B cell (primary cell): ENCODE results near the gene PTX3. TPM values are rescaled to one million over a fixed set of nuclear protein-coding genes. Genes with fewer than 3 reads are reported as not detected.

Experiments used
- ATAC-seq: fragments of 200-7000 bp; cut with Tn5 transposase; one replicate; pipeline ENCODE4 v1.10.0; 2021; ENCODE audit warnings: low read depth, mild to moderate bottlenecking, moderate number of reproducible peaks, moderate library complexity
- CTCF ChIA-PET: fragments of 350-600 bp; sonication (Branson Sonifier 250); formaldehyde crosslinking; loops from one replicate; lab custom pipeline; 2021; ENCODE audit warnings: antibody characterized with exemption, inconsistent platforms; lab: Charles Lee
- POLR2A ChIA-PET: fragments of 350-600 bp; sonication (Branson Sonifier 250); formaldehyde crosslinking; loops from one replicate; lab custom pipeline; 2021; ENCODE audit warnings: antibody characterized with exemption; lab: Charles Lee
- DNase-seq: peaks from one replicate; pipeline ENCODE4 v3.0.0; 2013
- H2AFZ ChIP-seq: 2 replicates; pipeline ENCODE4 v1.6.1; 2012; ENCODE audit warnings: mild to moderate bottlenecking, low read depth, low read length; ENCODE audit not compliant: insufficient read depth, poor library complexity, severe bottlenecking
- H3K27ac ChIP-seq, 2 donors: 1 replicate in 1 of 2; 2 replicates in 1 of 2; pipeline ENCODE4 v1.5.1; 2012 to 2013; ENCODE audit warnings: low read length in 2 of 2, mild to moderate bottlenecking in 2 of 2, moderate library complexity in 1 of 2
- H3K27me3 ChIP-seq, 4 experiments: fragments of 200-600 bp in 1 of 4; sonication (generic) in 1 of 4; replicated peaks in 1 of 4; 1 replicate in 2 of 4; 2 replicates in 2 of 4; pipeline versions ENCODE4 v1.6.1 to v1.7.0; 2013 to 2016; ENCODE audit warnings: low read length in 3 of 4, mild to moderate bottlenecking in 2 of 4, mixed read lengths in 1 of 4, moderate library complexity in 1 of 4; ENCODE audit not compliant: insufficient read depth in 4 of 4, control insufficient read depth in 3 of 4; ENCODE audit errors: control extremely low read depth in 1 of 4
- H3K36me3 ChIP-seq, 2 experiments: replicated peaks in 1 of 2; 1 replicate in 1 of 2; 2 replicates in 1 of 2; pipeline versions ENCODE4 v1.6.1 to v1.7.1; 2013; ENCODE audit warnings: low read length in 1 of 2; ENCODE audit not compliant: insufficient read depth in 2 of 2, control insufficient read depth in 1 of 2; ENCODE audit errors: control extremely low read depth in 1 of 2, extremely low read depth in 1 of 2
- H3K4me1 ChIP-seq, 2 donors: fragments of 200-600 bp in 1 of 2; sonication (generic) in 1 of 2; 1 replicate in 1 of 2; 2 replicates in 1 of 2; pipeline versions ENCODE4 v1.5.1 to v1.6.1; 2013 to 2017; ENCODE audit warnings: low read length in 2 of 2; ENCODE audit not compliant: control insufficient read depth in 2 of 2, insufficient read depth in 2 of 2
- H3K4me2 ChIP-seq: replicated peaks from 2 replicates; pipeline ENCODE3; 2012; ENCODE audit warnings: mild to moderate bottlenecking, low read depth, low read length; ENCODE audit not compliant: poor library complexity, severe bottlenecking
- H3K4me3 ChIP-seq, 5 experiments: fragments of 200-600 bp in 1 of 5; sonication (generic) in 1 of 5; 1 replicate in 3 of 5; 2 replicates in 2 of 5; pipeline versions ENCODE4 v1.5.1 to v1.7.0; 2011 to 2016; ENCODE audit warnings: low read length in 4 of 5, mild to moderate bottlenecking in 4 of 5, low read depth in 2 of 5, control low read depth in 1 of 5, moderate library complexity in 1 of 5; ENCODE audit not compliant: insufficient read depth in 1 of 5; ENCODE audit errors: control extremely low read depth in 1 of 5, extremely low read depth in 1 of 5
- H3K79me2 ChIP-seq: fragments of 200-600 bp; sonication (generic); one replicate; pipeline ENCODE4 v1.6.0; 2016; ENCODE audit warnings: low read length; ENCODE audit not compliant: control insufficient read depth, insufficient read depth
- H3K9ac ChIP-seq: fragments of 200-600 bp; sonication (generic); 2 replicates; pipeline ENCODE4 v1.6.1; 2017; ENCODE audit warnings: mild to moderate bottlenecking, low read length, moderate library complexity
- H3K9me3 ChIP-seq, 3 donors: one replicate each; pipeline versions ENCODE4 v1.6.1 to v1.7.1; 2013; ENCODE audit warnings: low read length in 2 of 3; ENCODE audit not compliant: control insufficient read depth in 2 of 3, insufficient read depth in 1 of 3; ENCODE audit errors: control extremely low read depth in 1 of 3
- H4K20me1 ChIP-seq: 2 replicates; pipeline ENCODE4 v1.6.0; 2012; ENCODE audit warnings: mild to moderate bottlenecking, low read length; ENCODE audit not compliant: insufficient read depth, control insufficient read depth, poor library complexity, severe bottlenecking
- H3K27ac Mint-ChIP-seq: one replicate; pipeline ENCODE4 v1.8.0; 2021; ENCODE audit warnings: mixed read lengths
- H3K27me3 Mint-ChIP-seq: one replicate; pipeline ENCODE4 v1.8.0; 2021; ENCODE audit warnings: mixed read lengths
- H3K4me1 Mint-ChIP-seq: one replicate; pipeline ENCODE4 v1.8.0; 2021; ENCODE audit warnings: mixed read lengths
- H3K4me3 Mint-ChIP-seq: one replicate; pipeline ENCODE4 v1.8.0; 2021; ENCODE audit warnings: mixed read lengths
- H3K9me3 Mint-ChIP-seq: one replicate; pipeline ENCODE4 v1.8.0; 2022; ENCODE audit warnings: mixed read lengths; ENCODE audit not compliant: insufficient read depth
- EZH2 ChIP-seq: IDR thresholded peaks from 2 replicates; pipeline ENCODE4 v1.6.1; 2012; ENCODE audit warnings: borderline replicate concordance, low read depth, mild to moderate bottlenecking, moderate library complexity, low read length; ENCODE audit not compliant: insufficient read depth, poor library complexity, severe bottlenecking
- WGBS: methylation state at CpG from one replicate; pipeline ENCODE4 v1.1.5; 2013; ENCODE audit warnings: missing lambda C conversion rate; ENCODE audit not compliant: insufficient coverage; 5-methylcytosine and 5-hydroxymethylcytosine counted together
- intact Hi-C: fragments of 100-400 bp; cut with micrococcal nuclease; formaldehyde crosslinking; loops from one replicate; pipeline ENCODE4 v1.10.0; 2022
- polyA plus RNA-seq: library from polyadenylated mRNA; depleted of rRNA; stranded (reverse); fragments of >200 nt; gene quantifications from 2 replicates; pipeline ENCODE4 v1.2.3, GENCODE V29; 2012
- total RNA-seq, 2 donors: library from RNA; stranded (reverse); fragments of 120-200 nt in 1 of 2; gene quantifications; 1 replicate in 1 of 2; 2 replicates in 1 of 2; pipeline versions ENCODE4 v1.2.3 to v1.2.4, GENCODE V29; 2013 to 2022
- TF ChIP-seq, protein P1 (sequence below): fragments of 200-600 bp; IDR thresholded peaks from one replicate; pipeline ENCODE4 v1.8.0; 2022; ENCODE audit warnings: antibody characterized with exemption, mild to moderate bottlenecking

Gene PTX3
- total and polyA plus RNA-seq, 2 donors (not counting 1 experiment from before 2014, with no cell fraction given): 0.37 to 0.40 TPM

DNA sequence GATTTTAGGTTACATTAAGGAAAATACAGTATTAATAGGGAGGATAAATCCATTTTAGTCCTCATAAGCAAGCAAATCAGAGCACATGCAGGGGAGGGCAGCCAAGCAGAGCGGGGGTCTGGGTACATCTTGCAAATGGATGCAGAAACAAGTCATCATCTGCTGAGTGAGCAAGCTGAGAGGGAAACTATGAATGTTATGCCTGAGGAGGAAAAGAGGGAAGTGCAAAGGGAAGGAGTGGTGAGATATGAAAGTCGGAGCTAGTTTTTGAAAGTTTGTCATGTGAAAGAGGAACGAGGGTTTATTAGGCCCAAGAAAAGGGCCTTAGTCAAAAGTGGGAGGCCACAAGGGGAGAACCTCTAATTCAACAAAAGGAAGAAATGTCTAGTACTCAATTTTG lies 15.4 kb downstream of the PTX3 start:
- no peak overlapping the region for H3K9ac ChIP-seq
- H3K27me3 ChIP-seq: no peaks in the 10 kb centered on the region
- H3K4me2 ChIP-seq: no peak overlapping the region
- intact Hi-C loops: no loop called here
- no peaks in the 10 kb centered on the region for H3K9me3 ChIP-seq
- CTCF ChIA-PET: no interaction called here
- ATAC-seq: no peak
- H3K4me1 ChIP-seq: no peaks in the 10 kb centered on the region
- H3K36me3 ChIP-seq: no peaks in the 10 kb centered on the region
- Mint-ChIP-seq H3K27ac (no peak overlapping the region), H3K9me3 (no peaks in the 10 kb centered on the region), H3K27me3 (peaks cover 14% of the 10 kb centered on the region), H3K4me1 (no peaks in the 10 kb centered on the region), H3K4me3 (no peak overlapping the region)
- POLR2A ChIA-PET: no interaction called here
- no peaks in the 10 kb centered on the region for H3K79me2 ChIP-seq
- no peak for DNase-seq
- no peak for TF ChIP-seq EZH2
- TF ChIP-seq, protein P1, sequence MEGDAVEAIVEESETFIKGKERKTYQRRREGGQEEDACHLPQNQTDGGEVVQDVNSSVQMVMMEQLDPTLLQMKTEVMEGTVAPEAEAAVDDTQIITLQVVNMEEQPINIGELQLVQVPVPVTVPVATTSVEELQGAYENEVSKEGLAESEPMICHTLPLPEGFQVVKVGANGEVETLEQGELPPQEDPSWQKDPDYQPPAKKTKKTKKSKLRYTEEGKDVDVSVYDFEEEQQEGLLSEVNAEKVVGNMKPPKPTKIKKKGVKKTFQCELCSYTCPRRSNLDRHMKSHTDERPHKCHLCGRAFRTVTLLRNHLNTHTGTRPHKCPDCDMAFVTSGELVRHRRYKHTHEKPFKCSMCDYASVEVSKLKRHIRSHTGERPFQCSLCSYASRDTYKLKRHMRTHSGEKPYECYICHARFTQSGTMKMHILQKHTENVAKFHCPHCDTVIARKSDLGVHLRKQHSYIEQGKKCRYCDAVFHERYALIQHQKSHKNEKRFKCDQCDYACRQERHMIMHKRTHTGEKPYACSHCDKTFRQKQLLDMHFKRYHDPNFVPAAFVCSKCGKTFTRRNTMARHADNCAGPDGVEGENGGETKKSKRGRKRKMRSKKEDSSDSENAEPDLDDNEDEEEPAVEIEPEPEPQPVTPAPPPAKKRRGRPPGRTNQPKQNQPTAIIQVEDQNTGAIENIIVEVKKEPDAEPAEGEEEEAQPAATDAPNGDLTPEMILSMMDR: no peak
- WGBS: 20% methylated on average over 1 of the region's 3 CpGs
- H3K4me3 ChIP-seq: no peak overlapping the region
- H4K20me1 ChIP-seq: no peaks in the 10 kb centered on the region
- H3K27ac ChIP-seq: no peak overlapping the region
- H2AFZ ChIP-seq: no peak overlapping the region

GRCh38 chr3:157453824-157454223 lies 17.2 kb downstream of the PTX3 start:
- ATAC-seq: no peak
- POLR2A ChIA-PET: no interaction called here

More at GRCh38 chr3:157453824-157454223, 17.2 kb downstream of the PTX3 start:
- Histone ChIP-seq H3K4me1 (no peaks in the 10 kb centered on the region), H3K27ac (no peak overlapping the region), H3K27me3 (no peaks in the 10 kb centered on the region), H3K36me3 (no peaks in the 10 kb centered on the region), H3K79me2 (no peaks in the 10 kb centered on the region), H3K4me3 (no peak overlapping the region), H2AFZ (no peak overlapping the region), H3K4me2 (no peak overlapping the region), H3K9me3 (no peaks in the 10 kb centered on the region), H4K20me1 (no peaks in the 10 kb centered on the region), H3K9ac (no peak overlapping the region)
- TF ChIP-seq EZH2: no peak
- TF ChIP-seq, protein P1: no peak
- no peak for DNase-seq
- H3K27me3 Mint-ChIP-seq: peaks cover 16% of the 10 kb centered on the region
- H3K4me3 Mint-ChIP-seq: no peak overlapping the region
- intact Hi-C loops: no loop called here
- H3K27ac Mint-ChIP-seq: no peak overlapping the region
- H3K9me3 Mint-ChIP-seq: no peaks in the 10 kb centered on the region
- H3K4me1 Mint-ChIP-seq: no peaks in the 10 kb centered on the region
- CTCF ChIA-PET: no interaction called here
- no CpG with 5 or more reads among the region's 1 CpG for WGBS
